Measurements from ENCODE around the gene CENPP.

DNA sequence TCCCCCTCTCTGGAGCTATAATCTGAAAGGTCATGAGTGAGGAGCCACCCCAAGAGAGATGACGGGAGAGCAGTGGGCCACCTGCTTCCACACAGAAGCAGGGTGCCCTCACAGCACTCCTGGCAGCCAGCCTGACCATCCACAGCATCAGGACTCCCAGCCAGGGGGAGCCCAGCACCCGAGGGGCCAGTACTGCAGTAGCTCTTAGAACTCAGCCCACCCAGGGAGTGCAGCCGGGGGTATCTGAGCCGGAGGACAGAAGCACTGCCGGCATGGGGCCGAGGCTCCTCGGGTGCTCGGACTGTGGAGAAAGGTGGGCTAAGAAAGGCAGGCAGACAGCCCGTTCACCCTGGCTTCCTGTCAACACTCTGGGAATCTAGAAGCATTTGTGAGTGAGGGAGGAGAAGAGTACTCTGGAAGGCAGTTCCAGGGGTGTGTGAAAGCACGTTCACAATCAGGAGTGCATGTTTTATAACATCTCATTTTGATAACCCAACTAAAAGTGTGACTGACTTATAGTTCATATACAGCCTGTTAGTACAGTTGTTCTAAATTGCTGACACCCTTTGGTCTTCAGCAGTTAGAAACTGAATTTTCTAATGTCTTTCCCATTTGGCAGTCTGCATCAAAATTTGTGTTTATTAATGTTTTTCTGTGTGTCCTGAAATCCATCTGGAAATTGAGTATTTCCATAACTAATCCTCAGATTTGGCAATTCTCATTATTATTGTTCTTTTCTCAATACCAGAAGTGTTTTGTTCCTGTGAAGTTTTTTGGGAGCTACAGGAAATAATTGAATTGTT, 182.5 kb downstream of the CENPP start:
- TF ChIP-seq CTCF (IDR thresholded peaks at IDR 0.05) (no peak), POLR2A (IDR thresholded peaks at IDR 0.05) (no peak)

Measured in suprapubic skin (tissue), 3 donors.